Measurements from ENCODE around the gene PARP4.
"Not testable (repeated sequence)": the region's sequence is repeated elsewhere in the genome, so short reads cannot be mapped to it uniquely, and the experiment has no call there.

The PARP4 gene

DNA sequence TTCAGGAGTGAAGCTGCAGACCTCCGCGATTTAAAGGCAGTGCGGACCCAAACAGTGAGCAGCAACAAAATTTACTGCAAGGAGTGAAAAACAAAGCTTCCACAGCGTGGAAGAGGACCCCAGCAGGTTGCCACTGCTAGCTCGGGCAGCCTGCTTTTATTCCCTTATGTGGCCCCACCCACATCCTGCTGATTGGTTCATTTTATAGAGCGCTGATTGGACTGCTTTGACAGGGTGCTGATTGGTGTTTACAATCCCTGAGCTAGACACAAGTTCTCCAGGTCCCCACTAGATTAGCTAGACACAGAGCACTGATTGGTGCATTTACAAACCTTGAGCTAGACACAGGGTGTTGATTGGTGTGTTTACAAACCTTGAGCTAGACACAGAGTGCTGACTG, 6.3 kb downstream of the PARP4 start:
- not testable (repeated sequence) for DNase-seq (ENCODE audit: low read depth in 2 of 3, low spot score in 2 of 3)

DNA sequence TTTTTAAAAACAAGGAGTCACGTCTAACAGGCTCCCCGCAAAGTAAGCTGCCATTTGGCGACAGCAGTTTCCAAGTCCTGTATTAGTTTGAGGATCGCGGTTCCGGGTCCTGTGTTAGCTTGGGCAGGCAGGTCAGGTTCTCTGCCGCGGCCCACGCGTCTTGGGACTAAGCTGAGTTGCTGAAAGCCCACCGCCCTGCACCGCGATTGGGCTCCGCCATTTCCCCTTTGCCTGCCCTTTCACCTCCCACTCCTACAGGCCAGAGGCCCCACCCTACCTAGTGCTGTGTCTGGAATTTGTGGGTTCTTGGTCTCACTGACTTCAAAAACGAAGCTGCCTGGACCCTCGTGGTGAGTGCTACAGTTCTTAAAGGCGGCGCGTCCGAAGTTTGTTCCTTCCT, 6.8 kb downstream of the PARP4 start:
- no peak for DNase-seq (ENCODE audit: low read depth in 2 of 3, low spot score in 2 of 3)

DNA sequence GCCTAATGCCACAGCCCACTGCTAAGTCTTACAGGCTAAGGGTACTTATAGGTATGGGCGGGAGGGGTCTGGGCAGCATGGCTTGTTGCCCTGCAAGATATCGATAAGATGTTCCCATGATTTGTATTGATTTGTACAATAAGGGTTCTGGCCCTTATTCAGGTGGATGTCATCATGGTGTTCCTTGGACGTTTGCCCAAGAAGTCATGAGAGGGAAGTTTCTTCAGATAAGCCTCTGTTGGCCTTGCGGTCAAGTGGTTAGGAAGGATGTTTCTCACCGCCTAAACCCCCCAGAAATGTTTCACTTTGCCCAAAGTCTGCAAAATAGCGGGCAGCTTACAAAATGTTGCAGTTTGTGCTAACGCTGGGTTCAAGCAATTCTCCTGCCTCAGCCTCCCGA, 7.3 kb downstream of the PARP4 start:
- DNase-seq (ENCODE audit: low read depth in 2 of 3, low spot score in 2 of 3): no peak

DNA sequence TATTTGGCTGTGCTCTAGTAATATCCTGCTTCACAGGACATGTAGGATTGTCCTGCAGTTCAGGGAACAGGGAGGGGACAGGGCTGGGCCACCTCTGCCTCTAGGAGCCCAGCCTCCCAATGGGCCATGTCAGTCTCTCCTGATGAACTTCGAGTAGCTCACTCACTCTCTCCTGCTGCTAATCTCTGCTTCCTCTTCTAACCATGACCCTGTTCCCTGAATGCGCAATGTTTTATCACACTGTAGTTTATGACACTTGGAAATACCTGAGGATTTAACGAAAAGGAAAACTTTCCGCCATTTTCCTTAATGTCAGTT, 9.2 kb downstream of the PARP4 start:
- DNase-seq (ENCODE audit: low read depth in 2 of 3, low spot score in 2 of 3): no peak

DNA sequence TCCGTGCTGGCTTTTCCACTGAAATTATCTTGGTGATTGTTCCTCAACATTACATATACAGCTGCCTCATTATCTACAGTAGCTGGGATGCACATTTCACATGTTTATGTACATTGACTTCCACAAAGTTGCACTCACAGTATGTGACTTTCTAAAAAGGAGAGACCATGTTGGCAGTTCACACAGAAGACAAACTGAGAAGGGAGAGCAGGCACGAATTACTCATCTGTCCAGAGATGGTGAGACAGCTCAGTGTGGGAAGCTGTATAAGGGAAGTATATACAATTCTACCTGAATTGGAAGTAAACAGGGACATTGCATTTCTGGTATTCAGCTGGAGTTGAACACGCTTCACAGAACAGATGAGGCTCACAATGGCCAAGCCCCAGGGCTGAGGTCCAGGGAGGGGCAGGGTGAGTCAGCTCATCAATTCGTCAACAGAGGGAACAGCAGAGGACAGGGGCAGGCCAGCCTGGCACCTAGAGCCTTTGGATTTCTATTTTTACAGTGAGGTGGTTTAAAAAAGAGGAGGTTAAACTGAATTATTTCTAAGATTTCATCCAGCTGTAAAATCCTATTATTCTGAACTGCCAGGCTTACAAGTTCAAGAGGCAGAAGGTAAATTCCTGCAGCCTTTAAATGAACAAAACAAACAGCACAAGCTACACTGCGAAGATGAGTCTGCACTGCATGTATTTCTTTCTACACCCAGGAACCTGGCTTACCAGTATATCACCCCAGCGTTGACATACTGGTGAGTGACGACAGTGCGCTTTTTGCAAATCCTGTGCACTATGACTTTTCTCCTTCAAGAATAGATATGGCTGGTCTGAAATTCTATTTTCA, 9.8 kb downstream of the PARP4 start:
- no peak for DNase-seq (ENCODE audit: low read depth in 2 of 3, low spot score in 2 of 3)

DNA sequence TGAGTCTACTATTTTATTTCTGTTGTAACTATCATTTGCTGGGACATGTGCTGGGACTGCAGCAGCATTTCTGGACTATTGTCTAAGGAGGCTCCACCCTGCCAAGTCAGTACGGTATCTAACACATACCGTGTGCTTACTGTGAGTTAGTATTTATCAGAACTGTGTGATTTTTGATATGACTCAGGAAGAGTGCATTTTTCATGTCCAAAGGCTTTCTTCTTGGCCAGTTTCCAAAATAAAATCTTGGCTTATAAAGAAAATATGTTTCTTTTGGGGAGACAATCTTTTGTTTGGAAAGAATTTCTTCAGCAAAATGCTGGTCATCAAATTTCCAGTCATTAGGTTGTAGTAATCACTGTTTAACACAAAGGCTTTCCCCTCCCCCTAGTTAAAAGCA, 11.6 kb downstream of the PARP4 start:
- DNase-seq (ENCODE audit: low read depth in 2 of 3, low spot score in 2 of 3): no peak

DNA sequence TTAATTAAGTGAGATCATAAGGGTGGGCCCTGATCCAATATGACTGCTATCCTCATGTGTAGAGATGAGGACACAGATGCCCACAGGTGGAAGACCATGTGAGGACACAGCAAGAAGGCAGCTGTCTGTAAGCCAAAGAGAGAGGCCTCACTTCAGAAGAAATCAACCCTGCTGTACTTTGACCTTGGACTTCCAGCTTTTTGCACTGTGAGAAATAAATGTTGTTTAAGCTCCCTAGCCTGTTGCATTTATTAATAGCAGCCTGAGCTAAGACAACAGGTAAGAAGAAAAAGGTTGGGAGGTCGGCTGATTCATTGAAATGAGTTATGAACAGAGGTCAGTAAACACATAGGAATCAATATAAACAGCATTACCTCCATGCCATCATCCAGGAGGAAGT, 14.8 kb downstream of the PARP4 start:
- no peak for DNase-seq (ENCODE audit: low read depth in 2 of 3, low spot score in 2 of 3)

DNA sequence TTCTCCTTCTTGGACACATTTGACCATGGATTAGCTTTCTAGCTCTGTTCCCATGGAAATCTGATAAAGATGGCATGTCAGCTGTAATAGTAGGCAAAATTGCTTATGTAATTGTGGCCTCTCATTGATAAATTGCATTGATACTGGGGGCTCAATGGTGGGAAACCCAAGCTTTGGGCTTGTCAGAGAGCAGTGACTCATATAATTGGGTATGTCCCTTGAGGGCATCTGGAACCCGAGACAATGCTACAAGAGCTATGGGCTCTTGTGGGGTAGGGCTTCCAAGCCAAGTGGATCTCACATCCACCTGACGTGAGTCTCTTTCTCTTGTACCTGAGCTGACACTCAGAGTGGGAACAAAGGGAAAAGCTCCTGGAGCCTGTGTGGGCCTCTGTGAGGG, 16.3 kb downstream of the PARP4 start:
- not testable (repeated sequence) for DNase-seq (ENCODE audit: low read depth in 2 of 3, low spot score in 2 of 3)

DNA sequence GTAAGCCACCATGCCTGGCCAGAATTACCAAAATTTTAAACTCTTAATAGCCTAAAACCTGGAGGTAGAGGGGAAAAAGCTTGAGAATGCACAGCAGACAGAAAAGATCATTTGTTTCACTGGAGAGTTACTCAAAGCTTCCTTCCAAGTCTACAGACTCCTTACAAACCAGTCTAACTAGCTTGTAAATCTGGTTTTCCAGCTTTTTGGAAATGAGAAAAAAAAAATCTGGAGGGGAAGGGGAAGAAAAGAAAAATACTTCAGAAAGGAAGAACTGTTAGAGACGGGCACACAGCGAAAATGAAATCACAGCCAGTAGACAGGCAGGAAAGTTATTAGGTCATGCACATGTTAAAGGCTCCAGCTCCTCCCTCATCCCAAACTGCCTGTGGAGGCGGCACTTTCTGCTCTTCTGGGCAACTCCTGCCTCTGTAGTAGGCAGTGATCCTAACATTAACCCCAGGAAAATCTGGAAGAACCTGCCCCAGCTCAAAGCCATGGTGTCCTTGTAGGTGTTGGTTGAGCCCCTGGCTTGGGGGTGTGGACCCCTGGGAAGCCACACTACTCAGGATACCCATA, 17.3 kb downstream of the PARP4 start:
- no peak for DNase-seq (ENCODE audit: low read depth in 2 of 3, low spot score in 2 of 3)

DNA sequence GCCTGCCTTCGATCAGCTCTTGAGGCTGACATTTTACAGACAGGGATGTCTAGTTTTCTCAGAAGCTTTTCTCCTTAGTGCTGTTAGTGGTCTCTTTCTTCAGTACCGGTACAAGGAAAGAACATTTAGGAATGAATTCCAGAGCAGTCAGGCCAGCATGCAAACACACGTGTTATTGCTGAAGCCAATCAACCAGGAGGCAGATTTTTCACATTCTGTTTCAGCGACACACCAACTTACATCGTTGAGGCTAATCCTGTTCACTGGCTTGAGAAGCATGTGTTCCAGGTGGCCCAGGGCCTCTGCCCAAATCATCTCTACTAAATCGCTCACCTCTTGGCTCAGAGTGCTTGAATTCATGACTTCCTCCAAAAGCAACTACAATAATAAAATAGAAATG, 19.2 kb downstream of the PARP4 start:
- no peak for DNase-seq (ENCODE audit: low read depth in 2 of 3, low spot score in 2 of 3)

DNA sequence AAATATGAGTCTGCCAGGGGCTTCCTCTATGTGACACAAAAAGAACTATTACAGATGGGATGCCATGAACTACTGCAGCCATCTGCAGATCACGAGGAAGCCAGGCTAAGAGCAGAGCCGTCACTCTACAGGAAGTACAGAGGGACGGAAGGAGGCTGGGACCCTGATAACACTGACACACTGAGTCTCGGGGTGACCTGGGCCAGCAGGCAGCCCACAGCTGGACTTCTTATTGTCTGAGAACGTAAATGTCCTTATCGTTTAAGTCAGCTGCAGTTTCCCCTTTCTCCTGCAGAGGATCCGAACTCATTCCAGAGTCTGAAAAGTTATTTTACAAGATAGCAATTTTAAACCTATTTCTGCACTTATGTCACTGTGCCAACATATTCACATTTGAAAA, 20.7 kb downstream of the PARP4 start:
- DNase-seq (ENCODE audit: low read depth in 2 of 3, low spot score in 2 of 3): no peak

DNA sequence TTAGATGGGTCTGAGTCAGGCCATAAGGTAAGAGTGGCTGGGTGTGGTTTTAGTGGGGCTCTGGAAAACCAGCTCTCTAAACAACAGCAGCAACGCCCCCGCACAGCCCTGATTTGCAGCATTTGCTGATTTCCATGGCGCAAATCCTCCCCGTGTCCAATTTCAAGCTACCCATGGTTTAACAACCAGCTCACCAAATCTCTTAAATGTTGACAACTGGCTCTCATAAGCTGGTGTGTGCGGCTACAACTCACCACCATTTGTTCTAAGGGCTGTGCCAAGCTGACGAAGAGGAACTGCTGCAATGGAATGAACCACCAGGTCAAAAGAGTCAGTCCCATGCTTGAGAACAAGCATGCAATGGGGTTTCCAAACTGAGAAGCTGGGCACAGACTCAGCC, 22.9 kb downstream of the PARP4 start:
- no peak for DNase-seq (ENCODE audit: low read depth in 2 of 3, low spot score in 2 of 3)

DNA sequence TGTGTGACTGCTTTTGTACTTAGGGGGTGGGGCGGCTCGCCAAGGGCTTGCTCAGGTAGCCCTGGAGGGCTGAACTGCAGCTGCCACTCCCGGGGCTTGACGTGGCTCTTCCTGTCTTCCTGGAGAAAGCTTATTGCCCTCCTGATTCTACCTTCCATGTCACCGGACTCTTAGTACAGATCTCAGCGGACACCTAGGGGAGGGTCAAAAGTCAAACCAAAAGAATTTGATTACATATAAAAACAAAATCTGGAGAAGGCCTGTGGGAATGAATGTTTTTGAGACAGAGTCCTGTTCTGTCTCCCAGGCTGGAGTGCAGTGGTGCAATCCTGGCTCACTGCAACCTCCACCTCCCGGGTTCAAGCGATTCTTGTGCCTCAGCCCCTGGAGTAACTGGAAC, 24.5 kb downstream of the PARP4 start:
- not testable (repeated sequence) for DNase-seq (ENCODE audit: low read depth in 2 of 3, low spot score in 2 of 3)

DNA sequence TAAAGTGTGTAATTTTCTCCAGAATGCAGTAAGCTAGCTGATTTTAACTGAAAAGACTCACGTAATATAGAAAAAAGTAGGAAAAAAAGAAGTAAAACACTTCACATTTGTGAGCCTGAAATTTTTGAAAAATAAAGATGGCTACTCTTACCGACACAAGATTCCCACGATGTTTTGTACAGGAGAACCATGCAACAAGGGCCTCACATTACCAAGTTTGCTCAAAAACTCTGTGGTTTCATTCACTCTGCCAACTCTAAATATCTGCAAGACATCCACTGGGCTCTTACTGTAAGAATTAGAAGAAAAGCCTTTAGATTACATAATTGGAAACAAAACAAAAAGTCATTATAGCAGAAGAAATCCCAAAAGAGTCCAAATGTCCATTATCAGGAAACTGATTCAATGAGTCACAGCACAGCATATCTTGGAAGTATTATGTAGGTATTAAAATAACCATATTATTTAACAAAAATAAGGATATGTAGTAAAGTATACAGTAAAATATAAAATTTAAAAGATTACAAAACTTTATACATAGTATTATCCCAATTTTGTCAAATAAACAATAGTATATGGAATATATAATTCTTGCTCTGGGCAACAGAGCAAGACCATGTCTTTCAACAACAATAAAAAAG, 26.4 kb downstream of the PARP4 start:
- not testable (repeated sequence) for DNase-seq (ENCODE audit: low read depth in 2 of 3, low spot score in 2 of 3)

DNA sequence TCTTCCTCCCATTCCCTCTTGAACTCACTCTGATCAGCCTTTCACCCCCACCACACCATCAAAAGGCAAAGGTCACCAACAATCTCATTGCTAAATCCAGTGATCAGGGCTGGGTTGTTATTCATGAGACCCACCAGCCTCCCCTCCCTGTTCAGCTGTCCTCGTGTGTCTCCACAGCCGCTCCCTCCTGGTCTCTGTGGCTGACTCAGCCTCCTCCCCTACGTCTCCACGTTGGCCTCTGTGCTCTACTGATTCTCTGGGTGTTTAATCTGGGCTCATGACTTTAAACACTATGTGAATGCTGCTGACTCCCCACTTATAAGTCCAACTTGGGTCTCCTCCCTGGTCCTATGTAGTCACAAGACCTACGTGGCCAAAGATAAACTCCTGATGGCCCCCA, 38.9 kb downstream of the PARP4 start:
- no peak for DNase-seq (ENCODE audit: low read depth in 2 of 3, low spot score in 2 of 3)

DNA sequence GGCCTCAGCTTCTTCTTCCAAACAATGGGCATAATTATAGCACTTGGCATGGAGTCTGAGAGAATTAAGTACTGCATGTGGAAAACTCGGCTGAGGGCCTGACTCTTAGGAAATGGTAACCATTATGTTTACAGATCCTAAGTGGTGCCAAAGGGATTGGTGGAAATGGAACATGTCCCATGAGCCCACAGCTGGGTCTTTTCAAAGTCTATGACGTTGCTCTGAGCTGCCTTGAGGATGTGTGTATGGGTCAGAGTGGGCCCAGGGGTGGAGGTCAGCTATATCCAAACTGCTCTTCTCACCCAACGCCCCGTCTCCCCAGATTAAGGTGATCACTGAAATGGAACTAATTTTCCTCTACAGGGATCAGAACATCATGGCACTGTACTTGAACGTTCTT, 40.4 kb downstream of the PARP4 start:
- DNase-seq (ENCODE audit: low read depth in 2 of 3, low spot score in 2 of 3): not testable (repeated sequence)

DNA sequence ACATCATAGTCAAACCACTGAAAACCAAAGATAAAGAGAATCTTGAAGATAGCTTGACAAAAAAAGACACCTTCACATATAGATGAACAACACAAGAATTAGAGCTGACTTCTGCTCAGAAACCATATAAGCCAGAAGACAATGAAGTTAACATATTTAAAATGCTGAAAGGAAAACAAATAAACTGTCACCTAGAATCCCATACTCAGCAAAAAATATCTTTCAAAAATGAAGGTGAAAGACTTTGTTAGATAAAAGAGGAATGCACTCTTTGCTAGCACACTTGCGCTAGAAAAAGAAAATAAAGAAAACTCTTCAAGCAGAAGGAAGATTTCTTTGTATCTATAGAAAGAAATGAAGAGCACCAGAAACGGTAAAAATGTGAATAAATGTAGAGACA, 49.5 kb downstream of the PARP4 start:
- DNase-seq (ENCODE audit: low read depth in 2 of 3, low spot score in 2 of 3): no peak

DNA sequence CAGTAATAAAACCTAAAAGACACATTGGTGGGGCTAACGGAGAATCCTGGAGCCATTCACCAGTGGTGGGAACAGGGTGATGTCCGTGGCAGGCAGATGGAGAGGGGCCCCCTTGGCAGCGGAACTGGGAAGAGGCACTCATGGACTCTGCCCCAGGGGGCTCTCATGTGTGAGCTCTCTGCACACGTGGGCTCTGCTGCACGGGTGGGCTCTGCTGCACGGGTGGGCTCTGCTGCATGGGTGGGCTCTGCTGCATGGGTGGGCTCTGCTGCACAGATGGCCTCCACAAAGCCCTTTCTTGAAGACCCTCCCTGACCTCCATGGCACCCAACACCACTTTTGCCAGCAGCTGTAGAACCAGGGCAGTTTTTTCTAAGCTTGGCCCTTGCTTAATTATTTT, 52.3 kb downstream of the PARP4 start:
- no peak for DNase-seq (ENCODE audit: low read depth in 2 of 3, low spot score in 2 of 3)

DNA sequence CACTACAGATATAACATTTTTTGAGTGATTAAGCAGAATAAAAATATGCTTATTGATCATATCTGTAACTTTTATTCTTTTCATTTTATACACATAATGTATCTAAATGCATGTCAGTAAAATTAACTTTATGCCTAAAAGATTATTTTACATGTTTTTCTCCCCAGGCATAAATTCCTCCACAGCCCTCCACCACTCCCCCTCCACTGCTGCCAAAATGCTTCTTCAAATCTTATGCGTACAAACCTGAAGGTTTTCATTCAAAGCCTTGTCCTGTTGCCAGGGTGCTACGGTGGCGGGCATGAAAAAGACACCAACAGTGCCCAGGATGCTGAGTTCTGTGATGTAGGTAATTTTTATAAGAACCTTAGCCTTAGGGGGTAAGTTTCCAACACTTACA, 52.9 kb downstream of the PARP4 start:
- no peak for DNase-seq (ENCODE audit: low read depth in 2 of 3, low spot score in 2 of 3)

DNA sequence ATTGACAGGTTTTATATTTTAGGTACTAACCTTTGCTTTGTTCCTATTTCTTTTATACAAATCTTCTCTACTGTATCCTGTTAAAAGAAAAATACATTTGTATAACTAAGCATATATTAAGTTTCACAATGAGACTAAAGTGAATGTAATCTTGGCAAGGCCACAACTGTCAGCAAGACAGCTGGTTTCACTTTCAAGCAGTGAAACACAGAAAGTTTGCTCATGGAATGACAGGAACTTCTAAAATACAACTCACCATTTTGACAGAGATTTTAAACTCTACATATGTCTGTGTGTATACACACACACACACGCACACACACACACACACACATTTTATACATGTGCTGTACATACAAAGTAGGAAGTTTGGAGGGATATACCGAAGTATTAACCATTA, 53.3 kb downstream of the PARP4 start:
- DNase-seq (ENCODE audit: low read depth in 2 of 3, low spot score in 2 of 3): no peak

DNA sequence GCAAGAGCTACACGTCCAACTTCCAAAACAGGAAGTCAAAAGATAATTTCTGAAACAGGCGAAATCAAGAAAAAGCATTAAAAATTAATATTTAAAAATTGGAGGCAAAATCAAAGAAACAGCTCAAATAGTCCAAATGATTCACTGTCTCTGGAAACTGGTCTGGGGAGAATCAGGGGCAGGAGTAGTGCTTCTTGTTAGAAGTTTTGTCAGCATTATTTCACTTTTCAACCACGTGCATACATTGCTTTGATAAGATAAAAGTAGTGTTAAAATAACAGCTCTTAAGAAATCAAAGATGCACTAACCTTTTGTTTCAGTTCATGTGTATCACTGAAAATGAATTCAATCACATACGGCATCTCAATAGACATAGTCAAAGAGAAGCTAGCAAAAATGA, 53.8 kb downstream of the PARP4 start:
- no peak for DNase-seq (ENCODE audit: low read depth in 2 of 3, low spot score in 2 of 3)

DNA sequence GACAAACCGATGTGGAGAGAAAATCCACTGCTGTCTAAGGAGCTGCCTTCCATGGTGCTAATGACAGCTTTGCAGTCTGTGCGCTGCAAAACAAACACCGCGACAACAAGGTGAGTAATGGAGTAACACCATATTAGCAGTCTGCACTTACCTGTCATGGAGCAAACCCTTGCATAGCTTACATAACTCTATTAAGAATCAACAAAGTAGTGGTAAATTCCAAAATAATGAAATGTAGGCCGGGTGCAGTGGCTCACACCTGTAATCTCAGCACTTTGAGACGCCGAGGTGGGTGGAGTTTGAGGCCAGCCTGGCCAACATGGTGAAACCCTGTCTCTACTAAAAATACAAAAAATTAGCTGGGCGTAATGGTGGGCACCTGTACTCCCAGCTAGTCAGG, 56.2 kb downstream of the PARP4 start:
- DNase-seq (ENCODE audit: low read depth in 2 of 3, low spot score in 2 of 3): no peak

DNA sequence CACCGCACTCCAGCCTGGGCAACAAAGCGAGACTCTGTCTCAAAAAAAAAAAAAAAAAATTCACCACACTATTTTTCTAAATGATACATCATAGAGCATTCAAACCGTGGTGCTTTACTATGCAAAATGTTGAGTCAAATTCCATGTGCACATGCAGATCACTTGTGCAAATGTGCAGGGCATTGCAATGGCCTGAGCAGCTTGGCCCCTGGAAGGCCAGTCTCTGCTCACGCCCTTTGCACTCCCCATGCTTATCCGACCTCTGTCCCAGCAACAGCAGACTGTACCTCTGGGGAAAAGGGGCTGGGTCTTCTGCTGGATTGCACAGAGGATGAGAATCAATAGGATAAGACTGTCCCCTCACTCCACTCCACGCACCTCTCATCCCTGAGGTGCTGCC, 58.5 kb downstream of the PARP4 start:
- no peak for DNase-seq (ENCODE audit: low read depth in 2 of 3, low spot score in 2 of 3)
